ENCODE measurements around the gene TMEM229B.

The TMEM229B gene

GRCh38 chr14:67485501-67486095, 2.9 kb downstream of the TMEM229B start:
- DNase-seq, result no peak

DNA sequence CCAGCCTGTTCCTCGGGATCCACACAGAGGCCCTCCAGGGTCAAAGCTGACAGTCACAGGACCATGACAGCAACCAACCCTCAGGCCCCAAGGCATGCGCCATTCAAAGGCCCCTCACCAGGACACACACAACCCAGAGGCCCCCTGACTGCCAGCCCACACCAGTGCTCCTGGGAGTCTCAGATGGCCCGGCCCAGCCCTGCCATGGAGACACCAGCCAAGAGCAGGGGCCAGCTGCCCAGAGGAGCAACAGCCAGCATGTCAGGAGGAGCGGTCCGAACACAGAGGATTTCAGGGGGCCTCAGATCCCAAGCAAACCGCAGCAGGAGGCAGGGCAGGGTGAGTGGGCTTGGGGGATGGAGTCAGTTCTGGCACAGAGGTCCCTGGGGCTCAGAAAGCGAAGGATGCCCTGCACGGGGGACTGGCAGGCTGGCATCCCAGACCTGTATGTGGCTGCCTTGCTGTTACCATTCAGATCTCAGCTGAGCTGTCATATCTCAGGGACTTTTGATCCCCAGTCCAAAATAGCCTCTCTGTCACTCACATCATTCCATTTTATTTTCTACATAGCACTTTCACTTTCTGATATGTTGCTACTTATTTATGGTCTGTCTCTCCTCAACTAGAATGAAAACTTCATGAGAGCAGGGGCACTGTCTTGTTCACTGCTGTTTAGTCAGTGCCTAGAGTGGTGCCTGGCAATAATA, 4.8 kb downstream of the TMEM229B start:
- DNase-seq, result no peak

GRCh38 chr14:67482231-67483164, 6.0 kb downstream of the TMEM229B start:
- no peak for DNase-seq

DNA sequence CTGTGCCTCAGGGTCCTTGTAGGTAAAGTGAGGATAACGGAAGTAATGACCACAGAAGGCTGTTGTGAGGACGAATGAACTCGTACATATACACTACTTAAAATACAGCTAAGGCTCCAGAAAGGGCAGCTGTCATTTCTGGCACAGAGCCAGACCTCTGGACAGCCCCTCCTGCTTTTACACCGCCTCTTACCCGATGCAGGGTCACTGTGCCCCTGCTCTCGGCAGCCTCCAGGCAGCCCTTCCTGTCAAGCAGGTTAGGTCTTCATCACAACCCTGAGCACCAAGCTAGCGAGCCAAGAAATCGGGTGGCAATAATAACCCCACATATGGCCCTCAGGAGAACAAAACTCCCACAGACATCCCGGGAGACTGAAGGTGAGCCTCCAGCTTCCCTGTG, 8.5 kb downstream of the TMEM229B start:
- DNase-seq, result peak; percentile 41

DNA sequence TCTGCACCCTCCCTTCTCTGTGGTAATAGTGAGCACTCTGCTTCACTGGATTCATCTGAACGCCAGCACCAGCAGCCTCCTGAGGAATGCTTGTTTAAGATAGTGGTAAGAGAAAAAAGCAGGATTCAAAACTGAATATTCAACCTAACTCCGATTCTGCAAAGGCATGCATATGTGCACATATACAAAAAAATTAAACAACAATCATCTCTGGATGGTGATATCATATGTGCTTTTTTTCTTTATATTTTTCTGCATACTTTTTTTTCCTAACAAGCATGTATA, 9.8 kb downstream of the TMEM229B start:
- no peak for DNase-seq

GRCh38 chr14:67477926-67478799, 10.4 kb downstream of the TMEM229B start:
- DNase-seq, result peak; percentile 78

- no peak for DNase-seq
Measured at GRCh38 chr14:67474366-67474765, 14.2 kb downstream of the TMEM229B start.

DNA sequence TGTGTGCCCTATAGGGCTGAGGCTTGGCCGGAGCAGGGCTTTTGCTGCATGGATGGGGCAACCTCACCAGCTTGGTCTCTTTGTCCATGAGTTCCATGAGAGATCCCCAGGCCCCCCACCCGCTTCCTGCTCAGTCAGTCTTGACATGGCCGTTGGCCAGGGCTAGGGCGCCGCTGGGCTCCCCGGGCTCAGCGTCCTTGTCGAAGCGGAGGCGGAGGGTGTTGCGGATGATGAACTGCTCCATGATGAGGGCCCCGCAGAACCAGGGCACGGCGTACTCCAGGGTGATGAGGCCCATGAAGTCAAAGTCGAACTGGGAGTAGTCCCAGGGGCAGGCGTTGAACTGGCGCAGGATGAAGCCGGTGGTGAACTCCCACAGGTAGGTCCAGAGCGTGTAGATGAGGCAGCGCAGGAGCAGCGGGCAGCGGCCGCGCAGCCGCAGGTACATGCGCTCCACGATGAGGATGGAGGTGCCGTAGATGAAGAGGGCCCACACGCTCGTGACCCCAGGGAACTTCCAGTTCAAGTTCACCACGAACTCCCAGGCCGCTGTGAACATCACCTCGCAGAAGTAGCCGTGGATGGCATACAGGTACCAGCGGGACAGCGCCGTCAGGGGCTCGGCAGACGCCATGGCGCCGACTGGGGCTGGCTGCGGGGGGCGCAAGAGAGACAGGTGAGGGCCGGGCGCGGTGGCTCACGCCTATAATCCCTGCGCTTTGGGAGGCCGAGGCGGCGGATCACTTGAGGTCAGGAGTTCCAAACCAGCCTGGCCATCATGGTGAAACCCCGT, 15.0 kb downstream of the TMEM229B start:
- DNase-seq, result no peak

DNA sequence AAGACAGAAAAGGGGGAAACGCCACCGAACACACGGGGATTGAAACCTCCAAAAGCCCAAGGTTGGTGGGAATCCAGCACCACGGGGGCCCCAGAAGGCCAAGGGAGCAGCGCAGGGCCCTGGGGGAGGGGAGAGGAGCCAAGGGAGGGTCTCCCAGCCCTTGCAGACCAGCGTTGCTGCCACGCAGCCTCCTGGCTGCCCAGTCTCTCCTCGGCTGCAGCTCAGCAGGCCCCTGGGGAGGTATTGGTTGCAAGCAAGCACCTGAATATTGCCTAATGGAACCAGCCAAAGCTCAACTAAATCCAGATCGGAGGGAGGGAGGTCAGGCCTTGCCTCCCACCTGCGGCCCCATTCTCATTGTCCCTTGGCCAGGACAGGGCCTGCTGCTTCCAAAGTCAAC, 15.8 kb downstream of the TMEM229B start:
- no peak for DNase-seq

- DNase-seq, result no peak
Measured at GRCh38 chr14:67469954-67470353, 18.6 kb downstream of the TMEM229B start.

DNA sequence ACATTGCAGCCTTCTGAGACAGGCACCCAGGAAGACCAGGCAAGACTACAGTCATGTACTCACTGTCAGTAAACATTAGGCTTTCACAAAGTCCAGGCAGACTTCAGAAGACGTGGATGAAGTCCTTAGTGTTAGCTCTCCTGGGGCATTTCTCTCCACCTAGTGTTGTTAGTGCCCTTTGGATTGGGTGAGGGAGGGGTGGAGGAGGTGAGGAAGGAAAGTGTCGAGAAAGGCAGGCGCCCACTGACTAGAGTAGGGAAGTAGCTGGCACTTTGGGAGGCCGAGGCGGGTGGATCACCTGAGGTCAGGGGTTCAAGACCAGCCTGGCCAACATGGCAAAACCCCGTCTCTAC, 20.2 kb downstream of the TMEM229B start:
- no peak for DNase-seq

- no peak for DNase-seq
Measured at GRCh38 chr14:67467134-67467533, 21.4 kb downstream of the TMEM229B start.

GRCh38 chr14:67464879-67465278, 23.6 kb downstream of the TMEM229B start:
- no peak for DNase-seq

DNA sequence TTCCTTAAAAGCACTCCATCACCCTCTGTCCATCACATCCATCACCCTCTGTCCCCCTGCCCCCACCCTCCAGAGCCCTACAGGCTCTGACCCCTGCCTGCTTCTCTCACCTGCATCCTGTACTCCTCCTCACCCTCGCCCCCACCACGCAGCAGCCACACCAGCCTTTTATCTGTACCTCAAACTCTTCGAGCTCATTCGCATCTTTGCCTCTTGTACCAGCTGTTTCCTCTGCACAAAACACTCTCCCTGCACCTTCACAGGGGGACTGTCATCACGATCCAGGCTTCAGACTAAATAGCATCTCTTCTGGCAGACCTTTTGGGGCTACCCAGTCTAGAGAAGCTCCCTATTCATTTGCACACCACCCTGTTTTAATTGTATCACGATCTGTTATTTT, 24.1 kb downstream of the TMEM229B start:
- no peak for DNase-seq

DNA sequence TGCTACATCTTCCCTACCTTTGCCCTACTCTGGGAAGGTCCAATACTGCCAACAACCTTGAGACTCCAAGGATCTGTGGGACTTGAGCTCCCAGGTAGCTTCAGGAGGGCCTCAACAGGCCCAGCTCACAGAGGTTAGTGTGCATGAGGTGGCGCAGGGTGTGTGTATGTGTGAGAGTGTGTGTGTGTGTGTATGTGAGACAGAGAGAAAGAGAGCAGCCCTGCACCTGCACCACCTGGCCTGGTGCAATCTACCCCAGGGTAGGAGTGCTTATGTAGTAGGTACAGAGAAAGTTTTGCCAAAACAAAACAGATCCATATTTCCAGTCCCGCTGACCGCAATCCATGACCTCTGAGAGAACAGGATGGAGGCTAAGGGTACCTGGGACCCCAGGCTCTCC, 24.6 kb downstream of the TMEM229B start:
- no peak for DNase-seq

DNA sequence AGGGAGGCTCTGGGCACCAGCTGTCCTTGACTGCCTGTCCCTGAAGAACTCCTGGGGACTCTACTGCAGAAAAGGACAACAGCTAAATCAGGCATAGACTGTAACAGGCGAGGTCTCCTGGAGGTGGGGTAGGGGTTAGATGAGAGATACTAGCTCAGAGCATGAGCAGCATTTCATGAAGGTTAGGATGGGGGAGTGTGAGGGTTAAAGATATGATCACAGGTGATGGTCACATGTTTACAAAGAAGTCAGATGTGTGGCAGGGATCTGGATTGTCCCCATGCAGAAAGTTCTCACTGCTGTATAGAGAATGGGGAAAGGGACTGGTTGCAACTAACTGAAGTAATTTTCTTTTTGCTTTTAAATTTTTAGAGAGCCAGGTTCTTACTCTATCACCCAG, 26.5 kb downstream of the TMEM229B start:
- DNase-seq, result no peak

GRCh38 chr14:67461341-67461985, 27.1 kb downstream of the TMEM229B start:
- no peak for DNase-seq

- DNase-seq, result no peak
Measured at GRCh38 chr14:67459336-67459735, 29.2 kb downstream of the TMEM229B start.

DNA sequence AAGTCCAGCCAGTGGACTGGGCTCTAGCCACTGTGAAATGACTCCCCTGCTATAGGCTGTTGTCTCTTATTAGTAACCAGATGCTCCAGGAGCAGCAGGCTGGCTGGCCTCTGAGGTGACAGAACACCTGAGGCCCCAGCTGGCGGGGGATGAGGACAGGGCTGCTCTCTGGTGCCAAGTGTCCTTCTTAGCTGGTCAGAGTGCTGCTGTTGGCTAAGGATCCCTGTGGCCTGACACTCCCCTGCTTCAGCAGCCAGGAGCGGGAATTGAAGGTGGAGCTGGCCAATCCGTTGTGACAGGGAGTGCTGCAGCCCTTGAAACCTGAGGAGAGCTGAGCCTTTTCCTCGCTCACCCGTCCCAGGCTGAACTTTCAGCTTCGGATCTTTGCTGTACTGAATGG, 30.7 kb downstream of the TMEM229B start:
- no peak for DNase-seq

DNA sequence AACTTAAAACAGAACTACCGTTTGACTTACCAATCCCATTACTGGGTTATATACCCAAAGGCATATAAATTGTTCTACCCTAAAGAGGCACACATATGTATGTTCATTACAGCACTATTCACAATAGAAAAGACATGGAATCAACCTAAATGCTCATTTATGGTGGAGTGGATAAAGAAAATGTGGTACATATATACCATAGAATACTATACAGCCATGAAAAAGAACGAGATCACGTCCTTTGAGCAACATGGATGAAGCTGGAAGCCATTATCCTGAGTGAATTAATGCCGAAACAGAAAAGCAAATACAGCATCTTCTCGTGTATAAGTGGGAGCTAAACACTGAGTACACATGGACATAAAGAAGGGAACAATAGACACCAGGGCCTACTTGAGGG, 31.8 kb downstream of the TMEM229B start:
- no peak for DNase-seq

GRCh38 chr14:67453575-67454300, 34.8 kb downstream of the TMEM229B start:
- no peak for DNase-seq
